ENCODE measurements around the gene KANTR.
A peak's percentile ranks its signal among the peaks of the same experiment; 100 is the strongest.

KANTR gene

GRCh38 chrX:53128097-53128749 lies 34.3 kb downstream of the KANTR start:
- no peak for TF ChIP-seq CTCF (IDR thresholded peaks at IDR 0.05; ENCODE audit: low read depth, low read length)
- H3K4me3 ChIP-seq (ENCODE audit: low read depth, low read length) = peak overlapping the region; percentile 22

- TF ChIP-seq CTCF (IDR thresholded peaks at IDR 0.05; ENCODE audit: low read depth, low read length) = no peak
- H3K4me3 ChIP-seq (ENCODE audit: low read depth, low read length) = no peak overlapping the region
Measured at GRCh38 chrX:53133400-53133799, 39.5 kb downstream of the KANTR start.

- TF ChIP-seq CTCF (IDR thresholded peaks at IDR 0.05; ENCODE audit: low read depth, low read length) = no peak
- no peak overlapping the region for H3K4me3 ChIP-seq (ENCODE audit: low read depth, low read length)
Measured at GRCh38 chrX:53135581-53135980, 41.6 kb downstream of the KANTR start.

GRCh38 chrX:53153581-53153980 lies 59.6 kb downstream of the KANTR start:
- no peak for TF ChIP-seq CTCF (IDR thresholded peaks at IDR 0.05; ENCODE audit: low read depth, low read length)

GRCh38 chrX:53155512-53156206 lies 61.7 kb downstream of the KANTR start:
- no peak for TF ChIP-seq CTCF (IDR thresholded peaks at IDR 0.05; ENCODE audit: low read depth, low read length)
- H3K4me3 ChIP-seq (ENCODE audit: low read depth, low read length) = no peak overlapping the region

More at GRCh38 chrX:53153581-53153980, 59.6 kb downstream of the KANTR start:
- no peak overlapping the region for H3K4me3 ChIP-seq (ENCODE audit: low read depth, low read length)

GRCh38 chrX:53156207-53156596 lies 62.3 kb downstream of the KANTR start:
- no peak overlapping the region for H3K4me3 ChIP-seq (ENCODE audit: low read depth, low read length)
- TF ChIP-seq CTCF (IDR thresholded peaks at IDR 0.05; ENCODE audit: low read depth, low read length) = no peak

GRCh38 chrX:53159184-53159583 lies 65.2 kb downstream of the KANTR start:
- TF ChIP-seq CTCF (IDR thresholded peaks at IDR 0.05; ENCODE audit: low read depth, low read length) = no peak

More at GRCh38 chrX:53159184-53159583, 65.2 kb downstream of the KANTR start:
- no peak overlapping the region for H3K4me3 ChIP-seq (ENCODE audit: low read depth, low read length)

All from WI38 (cell line).